HG02798 (cell line): ENCODE data around the gene UIMC1.
"Not testable (repeated sequence)": the region's sequence is repeated elsewhere in the genome, so short reads cannot be mapped to it uniquely, and the experiment has no call there.

ENCODE experiments used
- ATAC-seq: cut with Tn5 transposase; IDR thresholded peaks from one replicate; pipeline ENCODE4 v1.9.1; 2021; ENCODE audit warnings: mild to moderate bottlenecking; ENCODE audit not compliant: unreplicated experiment, poor library complexity

UIMC1 gene

GRCh38 chr5:176875014-176875550 lies 131.5 kb downstream of the UIMC1 start:
- no peak for ATAC-seq

- no peak for ATAC-seq
Observed at GRCh38 chr5:176874198-176874780, 132.3 kb downstream of the UIMC1 start.

GRCh38 chr5:176873541-176874172 lies 132.9 kb downstream of the UIMC1 start:
- ATAC-seq = no peak

- ATAC-seq = not testable (repeated sequence)
Observed at GRCh38 chr5:176873011-176873410, 133.6 kb downstream of the UIMC1 start.

GRCh38 chr5:176872586-176872985 lies 134.0 kb downstream of the UIMC1 start:
- ATAC-seq = not testable (repeated sequence)

- ATAC-seq = not testable (repeated sequence)
Observed at GRCh38 chr5:176870644-176871043, 135.9 kb downstream of the UIMC1 start.

GRCh38 chr5:176870110-176870591 lies 136.4 kb downstream of the UIMC1 start:
- ATAC-seq = no peak

GRCh38 chr5:176869501-176870109 lies 137.0 kb downstream of the UIMC1 start:
- ATAC-seq = no peak

GRCh38 chr5:176868731-176869130 lies 137.8 kb downstream of the UIMC1 start:
- no peak for ATAC-seq

GRCh38 chr5:176868126-176868525 lies 138.5 kb downstream of the UIMC1 start:
- ATAC-seq = no peak

GRCh38 chr5:176866707-176867310 lies 139.8 kb downstream of the UIMC1 start:
- no peak for ATAC-seq

GRCh38 chr5:176865964-176866363 lies 140.6 kb downstream of the UIMC1 start:
- no peak for ATAC-seq

GRCh38 chr5:176864755-176865154 lies 141.8 kb downstream of the UIMC1 start:
- ATAC-seq = no peak

GRCh38 chr5:176863765-176864098 lies 142.8 kb downstream of the UIMC1 start:
- ATAC-seq = no peak

- ATAC-seq = no peak
Observed at GRCh38 chr5:176863041-176863764, 143.4 kb downstream of the UIMC1 start.

- no peak for ATAC-seq
Observed at GRCh38 chr5:176862330-176862995, 144.1 kb downstream of the UIMC1 start.

GRCh38 chr5:176861276-176861675 lies 145.3 kb downstream of the UIMC1 start:
- ATAC-seq = no peak

GRCh38 chr5:176860381-176860780 lies 146.2 kb downstream of the UIMC1 start:
- ATAC-seq = no peak

- no peak for ATAC-seq
Observed at GRCh38 chr5:176859916-176860315, 146.7 kb downstream of the UIMC1 start.

GRCh38 chr5:176857894-176858273 lies 148.7 kb downstream of the UIMC1 start:
- no peak for ATAC-seq
